Measurements from ENCODE around the gene WDR19.
"Not testable (repeated sequence)": the region's sequence is repeated elsewhere in the genome, so short reads cannot be mapped to it uniquely, and the experiment has no call there.

Gene WDR19

GRCh38 chr4:39233114-39233513, 50.8 kb downstream of the WDR19 start:
- no peak for DNase-seq (ENCODE audit: low spot score)

DNA sequence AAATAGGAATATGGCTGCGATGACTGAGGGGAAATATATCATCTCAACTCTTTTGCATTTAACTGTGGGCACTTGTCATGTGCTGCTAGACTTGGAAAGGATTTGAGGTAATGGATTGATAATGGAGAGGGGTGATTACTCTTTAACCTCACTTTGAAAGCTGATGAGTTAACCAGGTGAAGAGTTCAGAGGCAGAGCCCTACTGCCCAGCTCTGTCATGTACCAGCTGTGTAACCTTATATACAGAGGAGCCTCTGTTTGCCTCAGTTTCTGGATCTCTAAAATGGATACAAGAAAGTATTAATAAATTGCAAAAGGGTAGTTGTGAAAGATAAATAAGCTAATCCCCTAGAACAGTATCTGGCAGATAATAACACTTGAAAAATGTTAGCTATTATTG, 51.5 kb downstream of the WDR19 start:
- no peak for DNase-seq (ENCODE audit: low spot score)

DNA sequence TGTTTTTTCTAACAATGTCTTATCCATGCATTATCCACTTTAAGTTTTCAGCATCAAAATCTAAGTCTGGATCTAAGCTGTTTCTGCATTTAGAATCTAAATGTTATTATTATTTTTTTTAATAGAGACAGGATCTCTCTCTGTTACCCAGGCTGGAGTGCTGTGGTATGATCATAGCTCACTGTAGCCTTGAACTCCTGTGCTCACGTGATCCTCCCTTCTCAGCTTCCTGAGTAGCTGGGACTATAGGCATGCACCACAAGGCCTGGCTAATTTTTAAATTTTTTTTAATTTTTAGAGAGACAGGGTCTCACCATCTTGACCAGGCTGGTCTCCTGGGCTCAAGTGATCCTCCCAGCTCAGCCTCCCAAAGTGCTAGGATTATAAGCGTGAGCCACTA, 52.7 kb downstream of the WDR19 start:
- DNase-seq (ENCODE audit: low spot score) = no peak

DNA sequence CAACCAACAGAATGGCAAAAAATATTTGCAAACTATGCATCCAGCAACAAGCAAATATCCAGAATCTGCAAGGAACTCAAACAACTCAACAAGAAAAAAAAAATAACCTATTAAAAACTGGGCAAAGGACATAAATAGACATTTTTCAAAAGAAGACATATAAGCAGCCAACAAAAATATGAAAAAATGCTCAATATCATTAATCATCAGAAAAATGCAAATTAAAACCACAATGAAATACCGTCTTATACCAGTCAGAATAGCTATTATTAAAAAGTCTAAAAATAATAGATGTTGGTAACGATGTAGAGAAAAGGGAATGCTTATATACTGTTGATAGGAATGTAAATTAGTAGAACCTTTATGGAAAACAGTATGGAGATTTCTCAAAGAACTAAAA, 53.4 kb downstream of the WDR19 start:
- DNase-seq (ENCODE audit: low spot score) = no peak

- DNase-seq (ENCODE audit: low spot score) = no peak
Observed at GRCh38 chr4:39237179-39237578, 54.9 kb downstream of the WDR19 start.

DNA sequence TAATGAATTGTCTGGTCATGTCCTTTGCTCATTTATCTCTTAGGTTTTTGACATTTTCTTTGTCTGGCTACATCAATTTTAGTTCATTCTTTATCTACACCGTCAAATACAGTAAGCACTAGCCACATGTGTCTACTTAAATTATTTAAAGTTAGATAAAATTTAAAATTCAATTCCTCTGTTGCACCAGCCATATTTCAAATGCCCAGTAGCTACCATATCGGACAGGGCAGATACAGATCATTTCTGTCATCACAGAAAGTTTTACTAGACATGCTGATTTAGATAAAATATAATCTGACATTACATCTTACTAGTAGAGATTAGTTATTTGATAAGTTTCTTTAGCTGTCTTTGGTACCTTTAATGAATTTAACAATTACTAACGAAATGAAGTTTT, 61.1 kb downstream of the WDR19 start:
- DNase-seq (ENCODE audit: low spot score) = no peak

DNA sequence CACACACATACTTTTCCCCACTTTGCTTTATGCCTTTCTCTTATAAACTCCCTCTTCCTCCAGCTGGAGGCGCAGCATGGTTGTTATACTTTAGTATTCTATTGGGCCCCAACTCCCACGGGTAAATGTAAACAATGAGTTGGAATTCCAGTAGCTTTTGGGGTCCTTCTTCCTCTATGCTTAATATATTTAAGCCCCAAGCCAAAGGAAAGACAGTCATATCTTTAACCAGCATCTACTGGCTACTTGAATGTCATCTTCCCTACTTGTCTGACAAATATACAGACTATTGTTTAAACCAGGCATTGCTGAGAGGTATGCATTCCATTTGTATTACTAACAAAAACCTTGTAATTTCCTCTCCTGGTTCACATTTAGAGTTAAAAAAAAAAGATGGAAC, 72.9 kb downstream of the WDR19 start:
- no peak for DNase-seq (ENCODE audit: low spot score)

DNA sequence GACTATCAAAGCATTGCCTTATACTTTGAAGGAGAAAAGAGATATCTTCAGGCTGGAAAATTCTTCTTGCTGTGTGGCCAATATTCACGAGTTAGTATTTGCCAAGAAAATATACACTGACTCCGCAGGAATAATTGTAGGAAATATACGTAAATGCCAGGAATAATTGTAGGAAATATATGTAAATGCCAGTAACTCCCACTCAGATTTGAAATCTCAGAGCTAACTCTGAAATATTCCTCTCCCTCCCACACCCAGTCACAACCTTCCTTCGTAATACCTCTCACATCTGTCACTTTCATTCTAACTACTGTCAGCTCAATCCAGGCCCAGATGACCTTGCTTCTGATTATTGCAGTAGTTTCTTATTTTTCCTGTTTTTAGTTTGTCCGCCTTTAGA, 73.5 kb downstream of the WDR19 start:
- no peak for DNase-seq (ENCODE audit: low spot score)

GRCh38 chr4:39256436-39256835, 74.1 kb downstream of the WDR19 start:
- DNase-seq (ENCODE audit: low spot score) = no peak

DNA sequence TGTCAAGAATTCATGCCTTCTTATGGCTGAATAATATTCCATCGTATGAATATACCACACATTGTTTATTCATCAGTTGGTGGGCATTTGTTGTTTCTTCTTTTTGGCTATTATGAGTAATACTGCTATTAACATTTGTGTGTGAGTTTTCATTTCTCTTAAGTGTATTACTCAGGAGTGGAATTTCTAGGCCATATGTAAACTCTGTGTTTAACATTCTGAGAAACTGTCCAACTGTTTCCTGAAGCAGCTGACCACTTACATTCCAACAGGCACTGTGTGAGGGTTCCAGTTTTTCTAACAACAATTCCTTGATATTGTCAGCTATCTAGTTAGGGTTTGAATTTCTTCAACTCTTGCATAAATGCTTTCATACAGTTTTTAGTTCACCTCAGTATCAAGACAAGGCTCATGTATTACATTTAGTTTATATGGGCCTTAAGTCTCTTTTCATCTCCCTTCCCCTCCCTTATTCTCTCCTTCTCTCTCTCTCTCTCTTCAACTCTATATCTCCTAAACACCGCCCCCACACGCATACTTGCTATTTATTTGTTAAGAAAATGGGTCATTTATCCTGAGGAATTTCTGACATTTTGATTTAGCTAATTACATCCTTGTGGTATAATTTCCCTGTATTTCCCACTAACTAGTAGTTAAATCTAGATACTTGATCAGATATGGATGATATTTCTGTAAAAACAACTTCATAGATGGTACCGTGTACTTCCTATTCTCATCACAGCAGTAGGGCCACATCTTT, 77.4 kb downstream of the WDR19 start:
- DNase-seq (ENCODE audit: low spot score) = no peak

DNA sequence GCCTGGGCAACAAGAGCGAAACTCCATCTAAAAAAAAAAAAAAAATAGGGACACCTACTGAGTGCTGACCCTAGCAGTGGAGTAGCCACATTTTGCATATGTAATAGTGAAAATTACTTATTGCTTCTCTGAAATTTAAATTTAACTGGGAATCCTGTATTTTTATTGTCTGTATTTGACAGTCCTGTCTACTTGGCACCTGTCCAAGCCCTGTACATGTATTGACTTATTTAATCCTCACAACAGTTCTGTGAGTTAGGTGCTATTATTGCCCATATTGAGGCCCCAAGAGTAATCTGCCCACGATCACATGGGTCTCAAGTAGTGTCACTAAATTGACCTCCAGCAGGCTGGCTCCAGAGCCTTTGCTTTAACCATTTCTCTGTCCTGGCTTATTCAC, 81.6 kb downstream of the WDR19 start:
- no peak for DNase-seq (ENCODE audit: low spot score)

- DNase-seq (ENCODE audit: low spot score) = no peak
Observed at GRCh38 chr4:39274503-39274902, 92.2 kb downstream of the WDR19 start.

DNA sequence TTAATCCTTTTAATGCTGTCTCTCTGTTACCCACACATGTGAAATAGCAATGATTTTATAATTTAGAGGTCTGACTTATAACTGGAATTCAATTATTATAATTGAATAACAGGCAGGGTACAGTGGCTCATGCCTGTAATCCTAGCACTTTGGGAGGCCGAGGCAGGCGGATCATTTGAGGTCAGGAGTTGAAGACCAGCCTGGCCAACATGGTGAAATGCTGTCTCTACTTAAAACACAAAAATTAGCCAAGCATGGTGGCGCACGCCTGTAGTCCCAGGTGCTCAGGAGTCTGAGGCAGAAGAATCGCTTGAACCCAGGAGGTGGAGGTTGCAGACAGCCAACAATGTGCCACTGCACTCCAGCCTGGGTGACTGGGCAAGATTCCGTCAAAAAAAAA, 95.3 kb downstream of the WDR19 start:
- DNase-seq (ENCODE audit: low spot score) = not testable (repeated sequence)

GRCh38 chr4:39278476-39278875, 96.1 kb downstream of the WDR19 start:
- DNase-seq (ENCODE audit: low spot score) = no peak

DNA sequence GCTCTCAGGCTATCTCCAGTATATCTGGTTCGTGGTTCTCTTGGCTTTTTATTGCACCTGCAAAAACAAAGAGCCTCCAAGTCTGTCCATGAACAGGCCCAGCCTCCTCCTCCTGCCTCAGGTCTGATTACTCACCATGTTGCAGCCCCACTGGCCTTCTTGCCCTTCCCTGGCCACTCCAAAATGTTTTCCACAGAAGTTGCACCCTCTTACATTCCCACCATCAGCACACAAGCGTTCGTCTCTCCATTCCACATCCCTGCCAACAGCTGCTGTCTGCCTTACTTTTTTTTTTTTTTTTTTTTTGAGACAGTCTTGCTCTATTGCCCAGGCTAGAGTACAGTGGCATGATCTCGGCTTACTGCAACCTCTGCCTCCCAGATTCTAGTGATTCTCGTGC, 97.1 kb downstream of the WDR19 start:
- DNase-seq (ENCODE audit: low spot score) = no peak

DNA sequence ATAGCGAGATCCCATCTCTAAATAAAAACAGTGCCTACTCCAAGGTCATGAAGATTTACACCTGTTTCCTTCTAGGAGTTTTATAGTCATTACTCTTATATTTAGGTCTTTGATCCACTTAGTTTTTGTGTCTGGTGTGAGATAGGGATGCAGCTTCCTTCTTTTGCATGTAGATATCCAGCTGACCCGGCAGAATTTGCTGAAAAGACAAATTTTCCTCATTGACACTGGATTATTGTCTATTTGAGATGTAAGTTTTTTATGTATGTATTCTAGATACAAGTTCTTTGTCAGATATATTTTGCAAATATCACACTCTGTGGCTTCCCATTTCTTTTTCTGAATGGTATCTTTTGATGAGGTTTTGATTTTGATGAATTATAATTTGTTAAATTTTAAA, 98.4 kb downstream of the WDR19 start:
- DNase-seq (ENCODE audit: low spot score) = no peak

DNA sequence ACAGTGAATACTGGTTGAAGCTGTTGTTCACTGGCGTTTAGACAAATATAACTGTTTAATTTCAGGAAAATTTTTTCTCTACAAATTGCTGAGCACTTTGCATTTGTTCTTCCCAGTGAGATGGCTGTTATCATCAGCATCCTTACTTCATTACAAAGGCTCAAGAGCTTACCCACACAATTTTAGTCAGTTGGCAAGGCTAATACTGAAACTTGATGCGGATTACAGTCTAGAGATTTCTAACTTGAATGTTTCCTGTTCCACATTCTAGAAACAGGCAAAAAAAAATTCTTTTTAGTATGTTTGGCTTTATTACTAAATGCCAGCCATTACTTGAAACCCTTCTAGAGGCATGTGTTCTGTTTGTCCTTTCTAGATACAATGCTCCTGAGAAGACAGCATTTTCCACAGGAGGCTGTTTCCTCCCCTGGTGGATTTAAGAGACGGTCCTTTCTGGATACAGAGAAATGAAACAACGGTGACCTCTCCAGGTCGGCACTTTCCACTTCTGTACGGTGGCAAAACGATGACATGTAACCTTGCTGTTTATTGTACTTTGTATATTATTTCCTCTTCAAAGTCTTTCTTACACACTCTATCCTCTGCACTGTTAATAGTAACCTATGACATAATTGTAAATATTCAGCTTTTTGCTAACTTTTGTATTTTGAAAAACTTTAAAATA, 102.9 kb downstream of the WDR19 start:
- DNase-seq (ENCODE audit: low spot score) = no peak

- DNase-seq (ENCODE audit: low spot score) = no peak
Observed at GRCh38 chr4:39285853-39286252, 103.5 kb downstream of the WDR19 start.

GRCh38 chr4:39286263-39286662, 103.9 kb downstream of the WDR19 start:
- DNase-seq (ENCODE audit: low spot score) = no peak

- DNase-seq (ENCODE audit: low spot score) = no peak
Observed at GRCh38 chr4:39287223-39287622, 104.9 kb downstream of the WDR19 start.

DNA sequence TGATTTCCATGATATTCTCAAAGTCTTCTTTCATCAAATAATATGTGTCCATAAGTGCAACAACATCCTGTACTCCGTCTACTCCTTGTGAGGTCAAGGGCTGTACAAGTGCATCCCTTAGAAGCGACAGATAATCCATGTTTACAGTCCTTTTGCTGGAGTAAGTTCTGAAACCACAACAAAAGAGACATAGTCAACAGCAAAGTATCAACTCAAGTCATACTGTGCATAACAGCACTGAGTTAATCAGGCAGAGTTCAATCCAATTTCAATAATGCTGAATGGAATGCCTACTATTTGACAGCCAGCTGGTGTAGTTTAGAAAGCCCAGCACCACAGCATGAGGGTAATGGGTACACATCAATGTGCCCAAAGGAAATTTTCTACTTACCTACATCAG, 109.4 kb downstream of the WDR19 start:
- no peak for DNase-seq (ENCODE audit: low spot score)

DNA sequence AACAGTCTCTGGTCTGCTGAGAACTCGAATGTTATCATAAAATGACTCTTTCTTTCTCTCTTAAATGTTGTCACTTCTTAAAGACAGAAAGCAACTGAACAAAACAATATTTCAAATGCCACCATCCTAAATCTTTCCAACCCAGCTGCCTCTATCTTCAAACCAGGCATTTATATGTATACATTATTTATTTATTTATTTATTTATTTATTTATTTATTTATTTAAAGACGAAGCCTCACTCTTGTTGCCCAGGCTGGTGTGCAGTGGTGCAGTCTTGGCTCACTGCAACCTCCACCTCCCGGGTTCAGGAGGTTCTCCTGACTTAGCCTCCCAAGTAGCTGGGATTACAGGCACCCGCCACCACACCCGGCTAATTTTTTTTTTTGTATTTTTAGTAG, 110.1 kb downstream of the WDR19 start:
- not testable (repeated sequence) for DNase-seq (ENCODE audit: low spot score)

- no peak for DNase-seq (ENCODE audit: low spot score)
Observed at GRCh38 chr4:39295784-39296183, 113.5 kb downstream of the WDR19 start.

DNA sequence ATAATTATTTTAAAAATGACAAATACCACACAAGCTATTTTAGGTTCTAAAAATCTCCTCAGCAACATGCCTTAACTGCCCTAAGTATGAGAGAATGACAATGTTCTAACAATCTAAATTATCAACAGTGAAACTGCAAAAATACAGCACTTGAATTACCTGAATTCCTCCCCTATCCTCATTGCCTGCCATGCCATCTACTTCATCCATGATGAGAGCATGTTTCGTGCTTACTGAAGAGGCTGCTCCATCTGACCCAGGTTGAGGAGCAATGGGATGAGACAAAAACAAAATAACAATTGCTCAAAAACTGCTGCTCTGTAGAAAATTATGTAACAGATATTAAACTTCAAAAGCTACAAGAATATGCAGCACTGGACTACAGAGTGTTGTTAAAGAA, 120.6 kb downstream of the WDR19 start:
- no peak for DNase-seq (ENCODE audit: low spot score)
